Measurements from ENCODE around the gene TNIP2.

TNIP2 gene

GRCh38 chr4:2755821-2756690 is at the start of gene TNIP2:
Gene TNIP2 (minus strand): TSS chr4:2756336. CDS start chr4:2756289, 47 bp downstream.
- intact Hi-C loops (cut with micrococcal nuclease) = loop anchor here (1.0 to 5.0 kb wide), 2 partner anchors 10 to 176 kb away; no protein-coding TSS in a partner anchor
- H3K4me1 Mint-ChIP-seq (ENCODE audit: low read depth) = peaks cover 57% of the 10 kb centered on the region
- peaks cover 5% of the 10 kb centered on the region for H3K27me3 Mint-ChIP-seq
- peak within 1 kb of the TSS; percentile 92 for H3K27ac Mint-ChIP-seq
- peaks cover 23% of the 10 kb centered on the region for H3K36me3 Mint-ChIP-seq (ENCODE audit: low read depth)
- peak within 1 kb of the TSS; percentile 68 for H3K4me3 Mint-ChIP-seq
- H3K9me3 Mint-ChIP-seq = no peaks in the 10 kb centered on the region

- Mint-ChIP-seq H3K4me3 (peak overlapping the region; percentile 49), H3K36me3 (ENCODE audit: low read depth) (peaks cover 95% of the 10 kb centered on the region), H3K4me1 (ENCODE audit: low read depth) (peaks cover 94% of the 10 kb centered on the region), H3K9me3 (no peaks in the 10 kb centered on the region), H3K27me3 (no peaks in the 10 kb centered on the region), H3K27ac (peak overlapping the region; percentile 71)
- intact Hi-C loops (cut with micrococcal nuclease) = loop anchor here (5.0 kb wide), 1 partner anchor 43 kb away; no protein-coding TSS in a partner anchor
These were observed 48.9 kb upstream of the TNIP2 start for GRCh38 chr4:2804973-2805501.

GRCh38 chr4:2804449-2804972 is 48.4 kb upstream of the TNIP2 start:
- peak overlapping the region; percentile 71 for H3K27ac Mint-ChIP-seq
- H3K36me3 Mint-ChIP-seq (ENCODE audit: low read depth) = peaks cover 95% of the 10 kb centered on the region
- no peaks in the 10 kb centered on the region for H3K27me3 Mint-ChIP-seq
- H3K9me3 Mint-ChIP-seq = no peaks in the 10 kb centered on the region
- intact Hi-C loops (cut with micrococcal nuclease) = loop anchor here (5.0 kb wide), 1 partner anchor 42 kb away; no protein-coding TSS in a partner anchor
- peak overlapping the region; percentile 49 for H3K4me3 Mint-ChIP-seq
- H3K4me1 Mint-ChIP-seq (ENCODE audit: low read depth) = peaks cover 92% of the 10 kb centered on the region

- Mint-ChIP-seq H3K4me3 (peak overlapping the region; percentile 26), H3K4me1 (ENCODE audit: low read depth) (peaks cover 93% of the 10 kb centered on the region)
These were observed 47.7 kb upstream of the TNIP2 start for GRCh38 chr4:2803624-2804448.

GRCh38 chr4:2802618-2803531 is 46.7 kb upstream of the TNIP2 start:
- Mint-ChIP-seq H3K4me1 (ENCODE audit: low read depth) (peaks cover 96% of the 10 kb centered on the region), H3K27ac (peak overlapping the region; percentile 71), H3K4me3 (no peak overlapping the region), H3K36me3 (ENCODE audit: low read depth) (peaks cover 100% of the 10 kb centered on the region), H3K9me3 (no peaks in the 10 kb centered on the region), H3K27me3 (no peaks in the 10 kb centered on the region)
- intact Hi-C loops (cut with micrococcal nuclease) = loop anchor here (5.0 kb wide), 1 partner anchor 41 kb away; no protein-coding TSS in a partner anchor

More at GRCh38 chr4:2803624-2804448, 47.7 kb upstream of the TNIP2 start:
- H3K27ac Mint-ChIP-seq = peak overlapping the region; percentile 71
- no peaks in the 10 kb centered on the region for H3K9me3 Mint-ChIP-seq
- H3K27me3 Mint-ChIP-seq = no peaks in the 10 kb centered on the region
- H3K36me3 Mint-ChIP-seq (ENCODE audit: low read depth) = peaks cover 97% of the 10 kb centered on the region
- intact Hi-C loops (cut with micrococcal nuclease) = loop anchor here (5.0 kb wide), 1 partner anchor 42 kb away; no protein-coding TSS in a partner anchor

GRCh38 chr4:2800691-2801596 is 44.8 kb upstream of the TNIP2 start:
- Mint-ChIP-seq H3K4me3 (peak overlapping the region; percentile 86), H3K27ac (peak overlapping the region; percentile 94), H3K27me3 (no peaks in the 10 kb centered on the region), H3K36me3 (ENCODE audit: low read depth) (peaks cover 100% of the 10 kb centered on the region), H3K9me3 (no peaks in the 10 kb centered on the region), H3K4me1 (ENCODE audit: low read depth) (peaks cover 96% of the 10 kb centered on the region)
- intact Hi-C loops (cut with micrococcal nuclease) = loop anchor here (1.0 to 5.0 kb wide), 3 partner anchors 9 to 39 kb away; no protein-coding TSS in a partner anchor

- peaks cover 96% of the 10 kb centered on the region for H3K4me1 Mint-ChIP-seq (ENCODE audit: low read depth)
- peaks cover 100% of the 10 kb centered on the region for H3K36me3 Mint-ChIP-seq (ENCODE audit: low read depth)
- no peaks in the 10 kb centered on the region for H3K9me3 Mint-ChIP-seq
- H3K27me3 Mint-ChIP-seq = no peaks in the 10 kb centered on the region
- H3K4me3 Mint-ChIP-seq = peak overlapping the region; percentile 86
- H3K27ac Mint-ChIP-seq = peak overlapping the region; percentile 94
- intact Hi-C loops (cut with micrococcal nuclease) = loop anchor here (5.0 kb wide), 2 partner anchors 38 to 132 kb away; no protein-coding TSS in a partner anchor
These were observed 44.0 kb upstream of the TNIP2 start for GRCh38 chr4:2799971-2800690.

- intact Hi-C loops (cut with micrococcal nuclease) = loop anchor here (5.0 kb wide), 1 partner anchor 133 kb away; no protein-coding TSS in a partner anchor
- Mint-ChIP-seq H3K9me3 (no peaks in the 10 kb centered on the region), H3K4me1 (ENCODE audit: low read depth) (peaks cover 96% of the 10 kb centered on the region), H3K27me3 (no peaks in the 10 kb centered on the region), H3K27ac (peak overlapping the region; percentile 94), H3K36me3 (ENCODE audit: low read depth) (peaks cover 100% of the 10 kb centered on the region), H3K4me3 (peak overlapping the region; percentile 86)
These were observed 43.2 kb upstream of the TNIP2 start for GRCh38 chr4:2799224-2799911.

- Mint-ChIP-seq H3K4me3 (peak overlapping the region; percentile 86), H3K27me3 (no peaks in the 10 kb centered on the region), H3K27ac (peak overlapping the region; percentile 94), H3K36me3 (ENCODE audit: low read depth) (peaks cover 100% of the 10 kb centered on the region), H3K4me1 (ENCODE audit: low read depth) (peaks cover 95% of the 10 kb centered on the region), H3K9me3 (no peaks in the 10 kb centered on the region)
- intact Hi-C loops (cut with micrococcal nuclease) = loop anchor here (5.0 kb wide), 1 partner anchor 134 kb away; no protein-coding TSS in a partner anchor
These were observed 42.5 kb upstream of the TNIP2 start for GRCh38 chr4:2798399-2799223.

- intact Hi-C loops (cut with micrococcal nuclease) = loop anchor here (5.0 kb wide), 1 partner anchor 135 kb away; no protein-coding TSS in a partner anchor
- H3K27ac Mint-ChIP-seq = peak overlapping the region; percentile 94
- peaks cover 86% of the 10 kb centered on the region for H3K4me1 Mint-ChIP-seq (ENCODE audit: low read depth)
These were observed 41.6 kb upstream of the TNIP2 start for GRCh38 chr4:2797545-2798305.

More at GRCh38 chr4:2797545-2798305, 41.6 kb upstream of the TNIP2 start:
- H3K27me3 Mint-ChIP-seq = no peaks in the 10 kb centered on the region
- peak overlapping the region; percentile 86 for H3K4me3 Mint-ChIP-seq
- H3K9me3 Mint-ChIP-seq = no peaks in the 10 kb centered on the region
- H3K36me3 Mint-ChIP-seq (ENCODE audit: low read depth) = peaks cover 96% of the 10 kb centered on the region
